GM18505 (cell line): ENCODE measurements around the gene N4BP2L2.

Experiments used
- ATAC-seq: cut with Tn5 transposase; IDR thresholded peaks from one replicate; pipeline ENCODE4 v1.9.1; 2021; ENCODE audit not compliant: unreplicated experiment
- POLR2A ChIP-seq: IDR thresholded peaks from 4 replicates; pipeline ENCODE4 v1.6.1; 2011; ENCODE audit warnings: borderline replicate concordance; ENCODE audit not compliant: insufficient read depth, insufficient read length; ENCODE audit errors: extremely low read depth

N4BP2L2 gene

GRCh38 chr13:32504263-32504662 lies 34.3 kb downstream of the N4BP2L2 start:
- no peak for TF ChIP-seq POLR2A
- ATAC-seq = no peak

GRCh38 chr13:32503727-32504126 lies 34.9 kb downstream of the N4BP2L2 start:
- ATAC-seq = no peak
- TF ChIP-seq POLR2A = no peak

DNA sequence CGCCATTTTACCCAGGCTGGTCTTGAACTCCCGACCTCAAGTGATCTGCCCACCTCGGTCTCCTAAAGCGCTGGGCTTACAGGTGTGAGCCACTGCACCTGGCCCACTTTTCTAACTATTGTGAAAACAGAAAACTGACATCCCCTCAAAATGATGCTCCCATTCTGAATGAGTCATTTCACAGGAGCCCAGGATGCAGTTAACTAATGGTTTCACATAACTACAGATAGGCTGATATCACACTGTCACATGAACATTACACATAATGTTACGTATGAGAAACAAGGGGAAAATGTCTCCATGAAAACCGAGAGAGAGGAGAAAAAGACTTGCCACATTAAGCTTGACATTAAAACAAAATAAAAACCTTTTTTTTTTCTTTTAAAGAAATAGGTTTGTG lies 37.5 kb downstream of the N4BP2L2 start:
- ATAC-seq = no peak
- no peak for TF ChIP-seq POLR2A

DNA sequence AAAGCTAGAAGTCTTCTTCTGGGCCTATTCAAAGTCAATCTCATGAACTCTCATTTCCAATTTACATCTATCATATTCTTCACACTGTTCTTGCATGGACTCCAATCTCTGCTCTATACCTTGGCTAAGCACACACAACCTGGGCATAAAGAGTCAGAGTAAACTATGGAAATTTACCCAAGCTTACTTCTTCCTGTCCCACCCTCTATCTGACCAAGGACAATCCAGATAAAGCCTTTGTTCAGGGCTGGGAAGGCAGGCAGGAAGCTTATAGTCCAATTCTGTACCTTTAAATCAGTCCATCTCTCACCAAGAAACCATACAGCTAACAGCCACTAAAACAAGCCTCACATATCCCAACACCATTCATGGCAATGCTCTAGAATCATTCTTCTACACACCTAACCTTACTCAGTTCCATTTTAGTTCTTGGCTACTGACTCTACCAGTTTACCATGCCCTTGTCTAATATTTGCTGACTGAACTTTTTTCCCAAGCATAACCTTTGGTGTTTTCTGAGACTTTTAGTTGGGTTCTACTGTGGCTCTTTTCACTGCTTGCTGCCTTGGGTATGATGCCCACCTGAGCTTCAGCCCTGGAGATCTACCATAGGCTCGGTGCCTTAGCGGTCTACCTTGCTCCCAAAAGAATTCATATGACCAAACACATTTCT lies 38.9 kb downstream of the N4BP2L2 start:
- no peak for ATAC-seq
- TF ChIP-seq POLR2A = no peak

DNA sequence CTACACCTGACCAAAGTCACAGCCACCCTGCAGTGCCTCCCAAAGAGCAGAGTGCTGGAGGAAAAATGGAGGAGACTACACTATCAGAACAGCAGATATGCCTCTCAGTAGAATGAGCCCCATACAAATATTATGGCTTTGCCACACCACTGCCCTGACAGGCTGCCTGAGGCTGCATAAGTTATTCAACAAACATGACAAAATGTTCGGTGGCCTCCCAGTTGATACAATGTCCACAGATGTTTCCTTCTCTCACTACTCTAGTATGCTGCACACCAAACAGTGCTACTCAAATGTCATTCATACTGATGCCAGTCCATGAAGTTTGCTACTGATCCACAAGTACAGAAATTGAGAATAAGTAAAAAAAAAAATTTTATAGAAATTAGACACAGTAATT lies 41.0 kb downstream of the N4BP2L2 start:
- no peak for TF ChIP-seq POLR2A
- ATAC-seq = no peak

DNA sequence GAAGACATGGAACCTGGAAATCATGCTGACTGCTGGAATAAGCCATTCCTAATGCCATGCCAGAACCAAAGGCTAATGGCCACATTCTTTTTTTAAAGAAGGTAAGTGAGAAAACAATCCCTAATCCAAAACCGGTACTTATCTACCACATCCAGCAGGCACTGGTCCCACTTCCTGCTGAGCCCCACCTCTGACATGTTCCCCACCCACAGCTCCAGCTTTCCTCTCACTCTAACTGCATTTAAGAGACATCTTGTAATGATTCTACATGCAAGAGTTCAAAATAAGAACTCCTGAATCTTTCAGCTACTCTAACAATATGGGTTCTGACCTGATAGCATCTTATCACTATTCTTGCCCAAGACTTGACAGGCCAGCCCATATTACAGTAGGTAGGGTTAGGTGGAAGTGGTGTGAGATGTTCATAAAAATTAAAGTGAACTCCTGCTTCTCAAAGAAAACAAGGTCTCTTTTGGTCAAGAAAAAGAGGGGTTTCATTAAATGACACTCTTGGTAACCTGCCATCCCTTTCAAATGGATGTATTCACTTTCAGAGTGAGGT lies 41.9 kb downstream of the N4BP2L2 start:
- no peak for ATAC-seq
- no peak for TF ChIP-seq POLR2A

DNA sequence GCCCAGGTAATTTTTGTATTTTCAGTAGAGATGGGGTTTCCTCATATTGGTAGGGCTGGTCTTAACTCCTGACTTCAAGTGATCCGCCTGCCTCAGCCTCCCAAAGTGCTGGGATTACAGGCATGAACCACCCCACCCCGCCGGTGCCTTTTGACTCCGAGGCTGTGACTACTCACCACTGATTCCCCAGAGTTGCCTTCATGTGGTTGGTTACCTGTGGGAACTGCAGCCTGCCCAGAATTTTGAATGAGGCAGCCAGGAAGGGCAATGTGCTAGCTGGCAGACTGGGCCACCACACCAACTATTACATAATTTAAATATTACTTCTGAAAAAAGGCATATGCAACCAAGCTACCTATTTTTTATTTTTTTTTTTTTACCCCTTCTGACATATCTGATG lies 42.8 kb downstream of the N4BP2L2 start:
- TF ChIP-seq POLR2A = no peak
- no peak for ATAC-seq

DNA sequence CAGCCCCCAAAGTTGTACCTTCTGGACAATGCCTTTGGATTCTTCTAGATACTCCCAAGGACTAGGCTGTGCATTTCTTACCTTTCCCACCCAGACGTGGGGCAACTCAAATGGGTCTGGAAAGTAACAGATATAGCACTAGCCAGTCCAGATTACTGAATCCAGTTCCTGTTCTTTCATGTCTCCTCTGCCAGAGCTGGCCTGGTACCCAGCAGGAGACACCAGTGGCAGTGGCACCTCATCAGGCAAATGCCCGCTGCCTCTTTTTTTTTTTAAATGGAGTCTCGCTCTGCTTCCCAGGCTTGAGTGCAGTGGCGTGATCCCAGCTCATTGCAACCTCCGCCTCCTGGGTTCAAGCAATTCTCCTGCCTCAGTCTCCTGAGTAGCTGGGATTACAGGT lies 43.2 kb downstream of the N4BP2L2 start:
- no peak for TF ChIP-seq POLR2A
- no peak for ATAC-seq

- TF ChIP-seq POLR2A = no peak
- ATAC-seq = no peak
These were observed 47.6 kb downstream of the N4BP2L2 start for GRCh38 chr13:32491028-32491427.

DNA sequence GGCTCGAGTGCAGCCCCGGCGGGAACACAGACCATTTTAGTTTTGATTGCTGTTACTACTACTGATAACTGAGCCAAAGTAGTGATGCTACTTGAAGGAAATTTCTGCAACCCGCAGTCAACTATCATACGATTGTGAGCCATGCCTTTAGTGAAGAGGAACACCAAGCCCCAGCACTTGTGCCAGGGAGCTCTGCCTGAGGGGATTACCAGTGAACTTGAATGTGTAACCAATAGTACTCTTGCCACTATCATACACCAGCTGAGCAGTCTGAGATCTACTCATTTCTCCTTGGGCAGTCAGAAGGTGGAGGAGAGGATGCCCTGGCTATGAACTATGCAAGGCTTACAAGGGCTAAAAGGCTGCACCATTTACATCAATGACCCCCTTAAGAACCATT lies 61.7 kb downstream of the N4BP2L2 start:
- ATAC-seq = no peak
- TF ChIP-seq POLR2A = no peak

GRCh38 chr13:32476021-32476731 lies 62.4 kb downstream of the N4BP2L2 start:
- no peak for ATAC-seq
- no peak for TF ChIP-seq POLR2A

DNA sequence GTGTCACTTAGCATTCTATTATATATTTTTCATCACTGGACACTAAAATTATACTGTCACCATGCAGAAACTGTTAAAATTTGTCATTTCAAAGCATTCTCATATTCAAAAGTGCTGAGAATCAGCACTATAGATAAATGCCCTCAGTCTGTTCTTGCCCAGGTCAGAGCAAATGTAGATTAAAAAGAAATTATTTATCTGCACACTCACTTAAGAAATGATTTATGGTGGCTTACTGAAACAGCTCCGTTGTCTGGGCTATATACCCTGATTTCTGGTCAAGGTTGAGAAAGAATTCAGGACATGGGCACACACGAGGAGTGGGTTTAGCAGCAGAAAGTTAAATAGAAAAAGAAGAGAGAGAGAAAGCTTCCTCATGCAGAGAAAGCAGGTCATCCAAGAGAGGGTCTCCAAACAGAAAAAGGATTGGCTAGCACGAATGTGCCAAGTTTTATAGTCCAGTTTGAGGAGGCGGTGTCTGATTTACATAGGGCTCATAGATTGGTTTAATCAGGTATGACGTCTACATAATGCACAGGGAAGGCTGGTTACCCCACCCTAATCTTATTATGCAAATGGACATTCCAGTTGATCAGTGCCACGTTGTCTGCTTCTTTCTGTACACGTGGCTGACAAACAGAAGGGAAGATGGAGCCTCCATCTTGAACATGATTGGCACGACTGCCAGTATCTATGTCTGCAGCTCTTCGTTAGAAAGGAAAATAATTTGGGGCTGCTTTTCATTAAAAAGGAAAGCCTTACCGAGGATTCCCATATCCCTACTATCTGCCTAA lies 63.4 kb downstream of the N4BP2L2 start:
- TF ChIP-seq POLR2A = no peak

DNA sequence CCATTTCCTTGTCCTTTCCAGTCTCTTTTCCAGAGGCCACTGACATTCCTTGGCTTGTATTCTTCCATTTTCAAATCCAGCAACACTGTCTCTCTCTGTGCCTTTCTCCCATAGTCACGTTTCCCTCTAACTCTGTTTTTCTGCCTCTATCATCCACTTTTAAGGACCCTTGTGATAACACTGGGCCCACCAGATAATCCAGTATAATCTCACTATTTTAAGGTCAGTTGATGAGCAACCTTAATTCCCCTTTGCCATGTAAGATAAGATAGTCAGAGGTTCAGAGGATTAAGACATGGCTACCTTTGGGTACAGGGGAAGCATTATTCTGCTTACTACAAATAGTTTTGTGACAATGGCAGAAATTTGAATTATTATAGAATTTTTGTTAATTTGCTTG lies 64.9 kb downstream of the N4BP2L2 start:
- ATAC-seq = no peak
- no peak for TF ChIP-seq POLR2A

More for the DNA sequence above, 63.4 kb downstream of the N4BP2L2 start:
- ATAC-seq = no peak

DNA sequence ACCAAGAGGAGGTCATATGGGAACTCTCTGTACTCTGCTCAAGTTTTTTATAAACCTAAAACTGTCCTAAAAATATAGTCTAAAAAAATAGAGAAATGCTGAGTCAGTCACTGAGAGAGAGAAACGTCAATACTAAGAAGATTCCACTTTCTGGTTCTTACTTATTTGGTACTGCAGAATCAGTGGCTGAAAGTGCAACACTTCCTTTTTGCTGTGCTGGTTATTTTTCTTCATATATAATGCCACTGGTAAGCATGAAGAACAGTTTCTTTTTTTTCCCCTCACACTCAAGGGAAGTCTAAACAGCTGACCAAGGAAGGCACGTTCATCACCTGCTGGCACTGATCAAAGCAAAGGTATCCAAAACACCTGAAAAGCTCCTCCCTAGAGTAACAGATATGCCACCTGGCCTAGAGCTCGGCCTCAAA lies 66.4 kb downstream of the N4BP2L2 start:
- peak; percentile 76 for ATAC-seq
- TF ChIP-seq POLR2A = no peak

DNA sequence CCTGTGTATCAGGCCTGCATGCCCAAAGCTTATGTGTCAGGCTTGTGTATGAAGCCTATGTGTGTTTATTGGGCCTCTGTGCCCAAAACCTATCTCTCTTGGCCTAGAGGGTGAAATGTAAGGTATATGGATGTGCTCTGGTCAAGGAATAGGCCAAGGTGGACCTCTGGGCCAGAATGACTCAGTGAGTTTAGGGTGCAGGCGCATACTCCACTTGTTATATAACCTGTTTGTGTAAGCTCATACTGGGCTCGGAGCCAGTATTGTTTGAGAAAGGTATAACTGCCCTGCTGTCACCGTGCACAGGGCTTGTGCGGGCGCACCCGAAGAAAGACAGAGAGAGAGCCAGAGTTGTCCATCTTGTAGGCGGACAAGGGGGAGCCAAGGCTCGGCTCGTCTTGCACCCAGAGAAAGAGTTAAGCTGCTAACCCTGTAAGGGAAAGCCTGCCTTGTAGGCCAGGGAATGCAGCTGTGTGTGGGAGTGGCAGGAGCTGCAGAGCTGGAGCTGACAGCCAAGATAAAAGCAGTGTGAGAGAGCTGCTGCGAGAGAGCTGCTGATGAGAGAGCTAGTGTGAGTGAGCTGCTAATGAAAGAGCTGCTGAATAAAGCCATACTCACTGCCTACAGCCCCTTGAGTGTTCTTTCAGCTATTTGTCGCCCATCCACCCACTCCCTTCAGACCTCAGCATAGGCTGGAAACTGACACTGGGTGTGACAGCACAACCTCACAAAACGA lies 67.2 kb downstream of the N4BP2L2 start:
- no peak for TF ChIP-seq POLR2A
- ATAC-seq = no peak
